C4-2B (cell line): ENCODE data around the gene CKS1B.

ENCODE experiments used
- H3K27ac ChIP-seq: fragments of 450-650 bp; 2 replicates; pipeline ENCODE4 v1.5.1; 2017
- ZFX ChIP-seq: fragments of 450-650 bp; IDR thresholded peaks from 2 replicates; pipeline ENCODE4 v1.6.1; 2017
- TF ChIP-seq, protein P1 (sequence below): fragments of 450-650 bp; conservative IDR thresholded peaks from 2 replicates; pipeline ENCODE4 v1.5.1; 2017; ENCODE audit warnings: mild to moderate bottlenecking

CKS1B gene

GRCh38 chr1:154987326-154987725, 12.8 kb downstream of the CKS1B start:
- TF ChIP-seq, protein P1, sequence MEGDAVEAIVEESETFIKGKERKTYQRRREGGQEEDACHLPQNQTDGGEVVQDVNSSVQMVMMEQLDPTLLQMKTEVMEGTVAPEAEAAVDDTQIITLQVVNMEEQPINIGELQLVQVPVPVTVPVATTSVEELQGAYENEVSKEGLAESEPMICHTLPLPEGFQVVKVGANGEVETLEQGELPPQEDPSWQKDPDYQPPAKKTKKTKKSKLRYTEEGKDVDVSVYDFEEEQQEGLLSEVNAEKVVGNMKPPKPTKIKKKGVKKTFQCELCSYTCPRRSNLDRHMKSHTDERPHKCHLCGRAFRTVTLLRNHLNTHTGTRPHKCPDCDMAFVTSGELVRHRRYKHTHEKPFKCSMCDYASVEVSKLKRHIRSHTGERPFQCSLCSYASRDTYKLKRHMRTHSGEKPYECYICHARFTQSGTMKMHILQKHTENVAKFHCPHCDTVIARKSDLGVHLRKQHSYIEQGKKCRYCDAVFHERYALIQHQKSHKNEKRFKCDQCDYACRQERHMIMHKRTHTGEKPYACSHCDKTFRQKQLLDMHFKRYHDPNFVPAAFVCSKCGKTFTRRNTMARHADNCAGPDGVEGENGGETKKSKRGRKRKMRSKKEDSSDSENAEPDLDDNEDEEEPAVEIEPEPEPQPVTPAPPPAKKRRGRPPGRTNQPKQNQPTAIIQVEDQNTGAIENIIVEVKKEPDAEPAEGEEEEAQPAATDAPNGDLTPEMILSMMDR: no peak
- TF ChIP-seq ZFX: no peak
- no peak overlapping the region for H3K27ac ChIP-seq

GRCh38 chr1:154988058-154988954, 13.8 kb downstream of the CKS1B start:
- TF ChIP-seq, protein P1: no peak
- no peak for TF ChIP-seq ZFX
- H3K27ac ChIP-seq: no peak overlapping the region

GRCh38 chr1:154989195-154989860, 14.8 kb downstream of the CKS1B start:
- TF ChIP-seq, protein P1: no peak
- TF ChIP-seq ZFX: no peak
- H3K27ac ChIP-seq: no peak overlapping the region

DNA sequence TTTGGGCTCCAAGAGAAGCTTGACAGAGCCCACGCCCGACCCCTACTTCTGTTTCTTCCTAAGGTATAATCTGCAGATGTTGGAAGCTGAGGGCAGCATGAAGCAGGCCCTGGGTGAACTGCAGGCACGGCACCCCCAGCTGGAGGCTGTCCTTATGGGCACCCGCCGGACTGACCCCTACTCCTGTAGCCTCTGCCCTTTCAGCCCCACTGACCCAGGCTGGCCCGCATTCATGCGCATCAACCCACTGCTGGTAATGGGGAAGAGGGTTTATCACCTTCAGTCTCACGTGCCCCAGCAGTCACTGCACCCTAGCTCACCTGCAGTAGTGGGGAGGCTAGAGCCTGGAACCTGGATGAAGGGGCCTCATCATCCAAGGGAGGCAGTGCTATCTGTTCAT, 15.8 kb downstream of the CKS1B start:
- H3K27ac ChIP-seq: no peak overlapping the region
- TF ChIP-seq ZFX: no peak
- TF ChIP-seq, protein P1: no peak

GRCh38 chr1:154992721-154993571, 18.5 kb downstream of the CKS1B start:
- TF ChIP-seq, protein P1: no peak; the same call in 1 of the 2 replicates
- no peak for TF ChIP-seq ZFX
- H3K27ac ChIP-seq: no peak overlapping the region

DNA sequence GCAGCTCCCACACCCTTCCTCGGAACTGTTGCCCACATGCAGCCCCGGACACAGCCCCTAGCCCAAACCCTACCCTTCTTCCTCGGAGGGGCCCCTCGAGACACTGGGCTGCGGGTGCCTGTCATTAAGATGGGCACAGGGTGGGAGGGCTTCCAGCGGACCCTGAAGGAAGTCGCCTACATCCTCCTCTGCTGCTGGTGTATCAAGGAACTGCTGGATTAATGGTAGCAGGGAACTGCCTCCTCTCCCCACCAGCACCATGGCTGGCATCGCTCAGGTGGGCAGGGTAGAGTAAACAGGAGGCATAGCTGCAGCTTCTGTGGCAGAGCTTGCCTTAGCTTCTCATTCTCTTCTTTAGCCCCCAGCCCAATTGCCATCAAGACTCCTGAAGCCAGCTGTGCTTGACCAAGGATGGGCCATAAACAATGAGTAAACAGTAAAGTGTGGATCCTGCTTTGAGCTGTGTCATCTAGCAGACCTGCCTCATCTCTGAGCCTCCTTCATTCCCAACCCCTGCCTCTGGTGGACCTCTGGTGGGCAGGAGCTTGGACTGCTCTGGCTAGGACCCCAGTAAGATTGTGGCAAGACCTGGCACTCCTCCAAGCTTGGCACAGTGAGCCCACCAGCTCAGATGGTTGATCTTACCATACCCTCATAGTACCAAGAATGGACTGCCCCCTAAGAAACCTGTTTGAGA, 19.2 kb downstream of the CKS1B start, which contains the start of gene LENEP:
Gene LENEP (plus strand): TSS at position 15 of the 697 bp plus-strand sequence. CDS start 22 bp downstream, at position 37.
- H3K27ac ChIP-seq: no peak within 1 kb of the TSS
- TF ChIP-seq, protein P1: no peak
- TF ChIP-seq ZFX: no peak
